GM12872 (cell line): ENCODE results near the gene UBE2E3.

Experiments
- CTCF ChIP-seq: IDR thresholded peaks from 3 replicates; pipeline ENCODE4 v1.5.1; 2011; ENCODE audit warnings: low read depth, mild to moderate bottlenecking, low read length, moderate library complexity; ENCODE audit not compliant: insufficient read depth

UBE2E3 gene

GRCh38 chr2:180947208-180947689 lies 33.2 kb upstream of the UBE2E3 start:
- TF ChIP-seq CTCF = no peak

GRCh38 chr2:180949896-180950295 lies 30.5 kb upstream of the UBE2E3 start:
- TF ChIP-seq CTCF = no peak

- no peak for TF ChIP-seq CTCF
These were observed 28.3 kb upstream of the UBE2E3 start for GRCh38 chr2:180952082-180952481.

GRCh38 chr2:180952731-180953336 lies 27.6 kb upstream of the UBE2E3 start:
- TF ChIP-seq CTCF = no peak

GRCh38 chr2:180953550-180953949 lies 26.9 kb upstream of the UBE2E3 start:
- no peak for TF ChIP-seq CTCF

- TF ChIP-seq CTCF = no peak
These were observed 25.3 kb upstream of the UBE2E3 start for GRCh38 chr2:180955101-180955500.

GRCh38 chr2:180959787-180960186 lies 20.6 kb upstream of the UBE2E3 start:
- no peak for TF ChIP-seq CTCF
